Fibroblast of skin of abdomen (primary cell): ENCODE results near the gene LYSMD3. TPM values are rescaled to one million over a fixed set of nuclear protein-coding genes. Genes with fewer than 3 reads are reported as not detected.
"Not testable (repeated sequence)": the region's sequence is repeated elsewhere in the genome, so short reads cannot be mapped to it uniquely, and the experiment has no call there.

Experiments
- DNase-seq: peaks from one replicate; pipeline ENCODE4 v3.0.0-alpha.2; 2013
- polyA plus RNA-seq, 2 experiments: library from polyadenylated mRNA; unstranded; fragments of 120-200 nt; gene quantifications; one replicate each; pipeline ENCODE4 v1.2.1, GENCODE V29; 2013; ENCODE audit not compliant: insufficient read length in 2 of 2

The LYSMD3 gene
- polyA plus RNA-seq (2013, experiment 1 of 2; ENCODE audit: insufficient read length) = 17.2 TPM
- polyA plus RNA-seq (2013, experiment 2 of 2; ENCODE audit: insufficient read length) = 17.2 TPM

GRCh38 chr5:90529194-90529938 is at the start of gene LYSMD3:
Gene LYSMD3 (minus strand): TSS chr5:90529584. CDS start chr5:90525289, 4,295 bp downstream.
- DNase-seq = peak; percentile 98

GRCh38 chr5:90576566-90576965 is 47.2 kb upstream of the LYSMD3 start:
- DNase-seq = not testable (repeated sequence)

GRCh38 chr5:90575712-90576111 is 46.3 kb upstream of the LYSMD3 start:
- DNase-seq = no peak

GRCh38 chr5:90571147-90571773 is 41.9 kb upstream of the LYSMD3 start:
- DNase-seq = no peak

GRCh38 chr5:90570034-90570433 is 40.6 kb upstream of the LYSMD3 start:
- DNase-seq = no peak

- DNase-seq = no peak
Observed at GRCh38 chr5:90569084-90569483, 39.7 kb upstream of the LYSMD3 start.

GRCh38 chr5:90565491-90565890 is 36.1 kb upstream of the LYSMD3 start:
- DNase-seq = no peak

GRCh38 chr5:90563108-90563507 is 33.7 kb upstream of the LYSMD3 start:
- no peak for DNase-seq

- DNase-seq = no peak
Observed at GRCh38 chr5:90562341-90562740, 33.0 kb upstream of the LYSMD3 start.

- DNase-seq = no peak
Observed at GRCh38 chr5:90561766-90562165, 32.4 kb upstream of the LYSMD3 start.

GRCh38 chr5:90560771-90561170 is 31.4 kb upstream of the LYSMD3 start:
- no peak for DNase-seq

GRCh38 chr5:90558344-90559192 is 29.2 kb upstream of the LYSMD3 start, which contains the start of gene ADGRV1:
Gene ADGRV1 (plus strand): TSS chr5:90558797. CDS start chr5:90558896, 99 bp downstream.
- peak; percentile 68 for DNase-seq

- no peak for DNase-seq
Observed at GRCh38 chr5:90557871-90558270, 28.5 kb upstream of the LYSMD3 start.

GRCh38 chr5:90557391-90557790 is 28.0 kb upstream of the LYSMD3 start:
- no peak for DNase-seq

GRCh38 chr5:90555666-90556065 is 26.3 kb upstream of the LYSMD3 start:
- no peak for DNase-seq

- DNase-seq = no peak
Observed at GRCh38 chr5:90554358-90555006, 25.1 kb upstream of the LYSMD3 start.

- DNase-seq = no peak
Observed at GRCh38 chr5:90553711-90554110, 24.3 kb upstream of the LYSMD3 start.

GRCh38 chr5:90551376-90551775 is 22.0 kb upstream of the LYSMD3 start:
- no peak for DNase-seq

- no peak for DNase-seq
Observed at GRCh38 chr5:90550963-90551362, 21.6 kb upstream of the LYSMD3 start.

- no peak for DNase-seq
Observed at GRCh38 chr5:90549729-90550275, 20.4 kb upstream of the LYSMD3 start.

- DNase-seq = no peak
Observed at GRCh38 chr5:90549223-90549622, 19.8 kb upstream of the LYSMD3 start.

- peak; percentile 88 for DNase-seq
Observed at GRCh38 chr5:90548069-90548593, 18.7 kb upstream of the LYSMD3 start.
